ENCODE measurements around the gene CLIP2.

CLIP2 gene

DNA sequence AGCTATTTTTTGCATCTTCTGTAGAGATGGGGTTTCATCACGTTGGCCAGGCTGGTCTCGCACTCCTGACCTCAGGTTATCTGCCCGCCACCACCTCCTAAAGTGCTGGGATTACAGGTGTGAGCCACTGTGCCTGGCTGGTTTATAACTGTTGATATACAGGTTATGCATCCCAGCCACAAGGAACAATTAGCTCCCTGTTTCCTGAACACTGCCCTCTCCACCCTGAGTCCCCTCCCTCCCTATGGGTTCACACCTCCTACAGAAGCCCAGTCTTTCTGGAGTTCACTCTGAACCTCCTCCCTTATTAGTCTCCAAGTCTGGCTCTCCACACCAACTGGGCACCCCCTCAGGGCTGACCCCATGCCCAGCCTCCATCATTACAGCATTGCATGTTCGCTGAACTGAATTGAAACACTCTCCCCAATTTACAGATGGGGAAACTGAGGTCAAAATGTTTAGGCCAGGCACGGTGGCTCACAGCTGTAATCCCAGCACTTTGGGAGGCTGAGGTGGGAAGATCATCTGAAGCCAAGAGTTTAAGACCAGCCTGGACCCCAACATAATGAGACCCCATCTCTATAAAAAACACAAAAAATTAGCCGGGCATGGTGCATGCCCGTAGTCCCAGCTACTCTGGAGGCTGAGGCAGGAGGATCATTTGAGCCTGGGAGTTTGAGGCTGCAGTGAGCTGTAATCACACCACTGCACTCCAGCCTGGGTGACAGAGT is 1.7 kb upstream of the CLIP2 start:
- no peak for DNase-seq
- no peaks in the 10 kb centered on the region for H3K4me1 ChIP-seq
- H3K36me3 ChIP-seq, result no peaks in the 10 kb centered on the region
- H3K9me3 ChIP-seq, result no peaks in the 10 kb centered on the region
- H3K27me3 ChIP-seq, result peaks cover 3% of the 10 kb centered on the region; the same call in 1 of the 2 replicates
- H3K4me3 ChIP-seq (ENCODE audit: low read depth, low read length), result no peak overlapping the region
- TF ChIP-seq, protein P1, sequence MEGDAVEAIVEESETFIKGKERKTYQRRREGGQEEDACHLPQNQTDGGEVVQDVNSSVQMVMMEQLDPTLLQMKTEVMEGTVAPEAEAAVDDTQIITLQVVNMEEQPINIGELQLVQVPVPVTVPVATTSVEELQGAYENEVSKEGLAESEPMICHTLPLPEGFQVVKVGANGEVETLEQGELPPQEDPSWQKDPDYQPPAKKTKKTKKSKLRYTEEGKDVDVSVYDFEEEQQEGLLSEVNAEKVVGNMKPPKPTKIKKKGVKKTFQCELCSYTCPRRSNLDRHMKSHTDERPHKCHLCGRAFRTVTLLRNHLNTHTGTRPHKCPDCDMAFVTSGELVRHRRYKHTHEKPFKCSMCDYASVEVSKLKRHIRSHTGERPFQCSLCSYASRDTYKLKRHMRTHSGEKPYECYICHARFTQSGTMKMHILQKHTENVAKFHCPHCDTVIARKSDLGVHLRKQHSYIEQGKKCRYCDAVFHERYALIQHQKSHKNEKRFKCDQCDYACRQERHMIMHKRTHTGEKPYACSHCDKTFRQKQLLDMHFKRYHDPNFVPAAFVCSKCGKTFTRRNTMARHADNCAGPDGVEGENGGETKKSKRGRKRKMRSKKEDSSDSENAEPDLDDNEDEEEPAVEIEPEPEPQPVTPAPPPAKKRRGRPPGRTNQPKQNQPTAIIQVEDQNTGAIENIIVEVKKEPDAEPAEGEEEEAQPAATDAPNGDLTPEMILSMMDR (IDR thresholded peaks at IDR 0.05; ENCODE audit: low read depth, low read length), result no peak

DNA sequence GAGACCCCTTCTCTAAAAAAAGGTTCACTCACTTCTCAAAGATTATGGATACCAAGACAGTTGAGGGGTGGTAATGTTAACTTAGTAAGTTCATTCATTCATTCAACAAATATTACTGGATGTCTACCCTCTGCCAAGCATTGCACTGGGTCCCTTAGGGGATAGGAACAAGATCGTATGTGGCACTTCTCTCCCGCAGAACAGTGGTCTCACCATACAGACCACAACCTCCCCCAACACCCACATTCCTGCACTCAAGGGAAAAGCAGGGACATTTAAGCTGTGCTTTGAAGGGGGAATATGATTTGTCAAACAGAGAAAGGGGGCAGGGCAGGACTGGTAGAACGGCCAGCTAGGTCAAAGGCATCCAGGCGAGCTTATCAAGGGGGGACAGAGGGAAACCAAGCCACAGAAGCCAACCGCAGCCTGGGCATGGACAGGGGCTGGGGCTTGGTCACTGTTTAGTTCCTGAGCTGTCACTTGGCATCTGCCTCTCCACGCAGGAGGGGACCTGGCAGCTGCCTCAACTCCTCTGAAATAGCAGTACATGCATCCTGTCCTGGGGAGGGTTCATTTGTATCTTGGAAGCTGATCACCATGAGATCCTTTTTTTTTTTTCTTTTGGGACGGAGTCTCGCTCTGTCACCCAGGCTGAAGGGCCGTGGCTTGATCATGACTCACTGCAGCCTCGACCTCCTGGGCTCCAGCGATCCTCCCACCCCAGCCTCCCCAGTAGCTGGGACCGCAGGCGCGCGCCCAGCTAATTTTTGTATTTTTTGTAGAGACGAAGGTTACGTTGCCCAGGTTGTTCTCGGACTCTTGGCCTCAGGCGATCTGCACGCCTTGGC is 949 bp upstream of the CLIP2 start:
- TF ChIP-seq, protein P1 (IDR thresholded peaks at IDR 0.05; ENCODE audit: low read depth, low read length), result no peak
- peaks cover 3% of the 10 kb centered on the region; the same call in 1 of the 2 replicates for H3K27me3 ChIP-seq
- no peaks in the 10 kb centered on the region for H3K36me3 ChIP-seq
- no peaks in the 10 kb centered on the region for H3K9me3 ChIP-seq
- peak overlapping the region; percentile 60 for H3K4me3 ChIP-seq (ENCODE audit: low read depth, low read length)
- no peak for DNase-seq
- no peaks in the 10 kb centered on the region for H3K4me1 ChIP-seq

DNA sequence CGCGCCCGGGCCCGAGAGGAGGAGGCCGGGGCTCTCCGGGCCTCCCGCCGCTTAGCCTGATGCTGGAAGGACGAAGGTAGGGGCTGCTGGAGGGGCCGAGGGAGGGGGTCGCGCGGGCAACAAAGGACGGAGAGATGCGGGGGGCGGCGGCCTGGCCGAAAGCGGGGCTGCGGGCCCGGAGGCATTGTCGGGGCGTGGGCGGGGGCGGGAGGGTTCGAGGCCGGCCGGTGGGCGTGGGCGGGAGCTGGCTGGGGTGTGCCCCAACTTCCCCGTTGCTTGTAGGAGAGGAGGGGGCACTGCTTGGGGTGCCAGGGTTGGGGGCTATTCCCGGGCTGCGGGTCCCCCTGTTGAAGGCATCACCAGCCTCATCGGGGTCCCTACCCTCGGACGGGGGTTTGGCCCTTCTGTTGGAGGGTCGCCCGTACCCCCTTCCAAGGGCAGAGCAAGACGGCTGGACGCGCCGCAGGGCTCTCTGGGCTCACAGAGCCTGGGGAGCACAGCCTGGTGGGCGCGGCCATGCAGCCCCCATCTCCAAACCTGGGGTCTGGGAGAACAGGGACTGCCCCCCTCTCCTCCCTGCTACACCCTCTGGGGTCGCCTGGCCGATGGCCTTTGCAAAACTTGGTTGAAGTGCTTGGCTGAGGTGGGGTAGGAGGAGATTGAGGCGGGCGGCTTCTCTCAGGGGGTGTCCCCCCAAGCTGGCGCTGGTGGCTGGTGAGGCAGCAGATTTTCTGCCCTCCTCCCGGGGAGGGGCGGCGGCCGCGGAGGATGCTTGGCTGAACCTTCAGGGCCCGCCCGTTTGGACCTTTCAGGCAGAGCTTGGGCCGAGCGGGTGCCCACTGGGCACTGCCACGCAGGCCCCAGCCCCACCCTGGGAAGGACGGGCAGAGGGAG is 699 bp downstream of the CLIP2 start:
- Histone ChIP-seq H3K4me1 (peaks cover 10% of the 10 kb centered on the region), H3K27me3 (peaks cover 3% of the 10 kb centered on the region; the same call in 1 of the 2 replicates), H3K9me3 (no peaks in the 10 kb centered on the region), H3K4me3 (ENCODE audit: low read depth, low read length) (peak overlapping the region; percentile 61), H3K36me3 (no peaks in the 10 kb centered on the region)
- TF ChIP-seq, protein P1 (IDR thresholded peaks at IDR 0.05; ENCODE audit: low read depth, low read length), result no peak
- no peak for DNase-seq

GRCh38 chr7:74290553-74290950 is 1.3 kb downstream of the CLIP2 start:
- DNase-seq, result no peak
- peaks cover 3% of the 10 kb centered on the region; the same call in 1 of the 2 replicates for H3K27me3 ChIP-seq
- TF ChIP-seq, protein P1 (IDR thresholded peaks at IDR 0.05; ENCODE audit: low read depth, low read length), result no peak
- H3K36me3 ChIP-seq, result no peaks in the 10 kb centered on the region
- no peaks in the 10 kb centered on the region for H3K9me3 ChIP-seq
- H3K4me1 ChIP-seq, result peaks cover 11% of the 10 kb centered on the region
- H3K4me3 ChIP-seq (ENCODE audit: low read depth, low read length), result peak overlapping the region; percentile 61

GRCh38 chr7:74290981-74291441 is 1.8 kb downstream of the CLIP2 start:
- Histone ChIP-seq H3K4me3 (ENCODE audit: low read depth, low read length) (no peak overlapping the region), H3K9me3 (no peaks in the 10 kb centered on the region), H3K36me3 (no peaks in the 10 kb centered on the region), H3K27me3 (peaks cover 3% of the 10 kb centered on the region; the same call in 1 of the 2 replicates), H3K4me1 (peaks cover 11% of the 10 kb centered on the region)
- TF ChIP-seq, protein P1 (IDR thresholded peaks at IDR 0.05; ENCODE audit: low read depth, low read length), result no peak
- DNase-seq, result no peak
